ENCODE results near the gene DMAC2L. TPM values are rescaled to one million over a fixed set of nuclear protein-coding genes. Genes with fewer than 3 reads are reported as not detected.
A peak's percentile ranks its signal among the peaks of the same experiment; 100 is the strongest.

The DMAC2L gene
- polyA plus RNA-seq, 1 experiment = 12.6 TPM

GRCh38 chr14:50347521-50347920, 35.4 kb downstream of the DMAC2L start:
- no peak for DNase-seq (ENCODE audit: low read depth, low spot score)
- TF ChIP-seq CTCF (IDR thresholded peaks at IDR 0.05; ENCODE audit: low read depth, low read length) = no peak
- no peak overlapping the region for H3K4me3 ChIP-seq (ENCODE audit: low read depth, low read length)
- no peaks in the 10 kb centered on the region for H3K27me3 ChIP-seq (ENCODE audit: control insufficient read depth, insufficient read depth, low read length)
- POLR2A ChIA-PET = no interaction called here
- H3K9me3 ChIP-seq (ENCODE audit: control insufficient read depth, insufficient read depth, low read length) = no peaks in the 10 kb centered on the region; the same call in 1 of the 2 replicates
- CTCF ChIA-PET = interaction anchor here (1.0 to 3.0 kb wide), 3 partner anchors 12 to 26 kb away, joined by 3 to 9 read pairs (median 3); no protein-coding TSS in a partner anchor
- H3K27ac ChIP-seq (ENCODE audit: low read depth, low read length) = peak overlapping the region; percentile 75

- no peak overlapping the region for H3K27ac ChIP-seq (ENCODE audit: low read depth, low read length)
- TF ChIP-seq CTCF (IDR thresholded peaks at IDR 0.05; ENCODE audit: low read depth, low read length) = no peak
- ChIA-PET CTCF (no interaction called here), POLR2A (no interaction called here)
- H3K27me3 ChIP-seq (ENCODE audit: control insufficient read depth, insufficient read depth, low read length) = no peaks in the 10 kb centered on the region
- no peaks in the 10 kb centered on the region; the same call in 1 of the 2 replicates for H3K9me3 ChIP-seq (ENCODE audit: control insufficient read depth, insufficient read depth, low read length)
- DNase-seq (ENCODE audit: low read depth, low spot score) = no peak
- no peak overlapping the region for H3K4me3 ChIP-seq (ENCODE audit: low read depth, low read length)
These were observed 36.8 kb downstream of the DMAC2L start for GRCh38 chr14:50348933-50349332.

GRCh38 chr14:50350975-50351374, 38.9 kb downstream of the DMAC2L start:
- no peak for DNase-seq (ENCODE audit: low read depth, low spot score)
- Histone ChIP-seq H3K4me3 (ENCODE audit: low read depth, low read length) (no peak overlapping the region), H3K27me3 (ENCODE audit: control insufficient read depth, insufficient read depth, low read length) (no peaks in the 10 kb centered on the region), H3K27ac (ENCODE audit: low read depth, low read length) (peak overlapping the region; percentile 41), H3K9me3 (ENCODE audit: control insufficient read depth, insufficient read depth, low read length) (no peaks in the 10 kb centered on the region; the same call in 1 of the 2 replicates)
- CTCF ChIA-PET = interaction anchor here (1.2 kb wide), 1 partner anchor 30 kb away, joined by 5 read pairs; no protein-coding TSS in a partner anchor
- POLR2A ChIA-PET = no interaction called here
- no peak for TF ChIP-seq CTCF (IDR thresholded peaks at IDR 0.05; ENCODE audit: low read depth, low read length)

GRCh38 chr14:50352584-50352983, 40.5 kb downstream of the DMAC2L start:
- H3K4me3 ChIP-seq (ENCODE audit: low read depth, low read length) = no peak overlapping the region
- no peaks in the 10 kb centered on the region; the same call in 1 of the 2 replicates for H3K9me3 ChIP-seq (ENCODE audit: control insufficient read depth, insufficient read depth, low read length)
- ChIA-PET POLR2A (interaction anchor here (1.6 kb wide), 1 partner anchor 44 kb away, joined by 3 read pairs; the partner anchor contains the start of gene CDKL1), CTCF (no interaction called here)
- H3K27me3 ChIP-seq (ENCODE audit: control insufficient read depth, insufficient read depth, low read length) = no peaks in the 10 kb centered on the region
- TF ChIP-seq CTCF (IDR thresholded peaks at IDR 0.05; ENCODE audit: low read depth, low read length) = no peak
- DNase-seq (ENCODE audit: low read depth, low spot score) = no peak
- H3K27ac ChIP-seq (ENCODE audit: low read depth, low read length) = no peak overlapping the region

- H3K27ac ChIP-seq (ENCODE audit: low read depth, low read length) = no peak overlapping the region
- CTCF ChIA-PET = no interaction called here
These were observed 41.0 kb downstream of the DMAC2L start for GRCh38 chr14:50353126-50353525.

More at GRCh38 chr14:50353126-50353525, 41.0 kb downstream of the DMAC2L start:
- DNase-seq (ENCODE audit: low read depth, low spot score) = no peak
- Histone ChIP-seq H3K9me3 (ENCODE audit: control insufficient read depth, insufficient read depth, low read length) (no peaks in the 10 kb centered on the region; the same call in 1 of the 2 replicates), H3K4me3 (ENCODE audit: low read depth, low read length) (no peak overlapping the region), H3K27me3 (ENCODE audit: control insufficient read depth, insufficient read depth, low read length) (no peaks in the 10 kb centered on the region)
- POLR2A ChIA-PET = interaction anchor here (0.7 to 1.6 kb wide), 2 partner anchors 44 to 47 kb away, joined by 3 read pairs; partner anchors contain the start of gene CDKL1
- TF ChIP-seq CTCF (IDR thresholded peaks at IDR 0.05; ENCODE audit: low read depth, low read length) = no peak

Data from AG04450 (cell line).